HUES64 (cell line): ENCODE measurements around the gene ALOXE3.
A peak's percentile ranks its signal among the peaks of the same experiment; 100 is the strongest.

Source experiments
- H3K27ac ChIP-seq: 2 replicates; pipeline ENCODE4 v1.7.0; 2013; ENCODE audit warnings: low read depth, low read length, inconsistent platforms
- H3K27me3 ChIP-seq: 2 replicates; pipeline ENCODE4 v1.6.1; 2013; ENCODE audit warnings: mild to moderate bottlenecking, low read length; ENCODE audit not compliant: insufficient read depth
- H3K36me3 ChIP-seq: 2 replicates; pipeline ENCODE4 v1.6.1; 2013; ENCODE audit warnings: mild to moderate bottlenecking, low read length; ENCODE audit not compliant: insufficient read depth
- H3K4me1 ChIP-seq: 2 replicates; pipeline ENCODE4 v1.6.1; 2013; ENCODE audit warnings: mild to moderate bottlenecking, low read length, moderate library complexity; ENCODE audit not compliant: insufficient read depth
- H3K4me3 ChIP-seq: 2 replicates; pipeline ENCODE4 v1.5.1; 2013; ENCODE audit warnings: mild to moderate bottlenecking, low read length, moderate library complexity
- H3K9ac ChIP-seq: 2 replicates; pipeline ENCODE4 v1.6.1; 2013; ENCODE audit warnings: mild to moderate bottlenecking, low read depth, low read length
- H3K9me3 ChIP-seq: 2 replicates; pipeline ENCODE4 v1.6.1; 2013; ENCODE audit warnings: low read depth, low read length; ENCODE audit not compliant: insufficient read depth
- WGBS: fragments of 150-250, 120-280 bp; methylation state at CpG from one replicate; pipeline ENCODE4 v1.1.7; 2013; ENCODE audit warnings: missing lambda C conversion rate; 5-methylcytosine and 5-hydroxymethylcytosine counted together

Gene ALOXE3

DNA sequence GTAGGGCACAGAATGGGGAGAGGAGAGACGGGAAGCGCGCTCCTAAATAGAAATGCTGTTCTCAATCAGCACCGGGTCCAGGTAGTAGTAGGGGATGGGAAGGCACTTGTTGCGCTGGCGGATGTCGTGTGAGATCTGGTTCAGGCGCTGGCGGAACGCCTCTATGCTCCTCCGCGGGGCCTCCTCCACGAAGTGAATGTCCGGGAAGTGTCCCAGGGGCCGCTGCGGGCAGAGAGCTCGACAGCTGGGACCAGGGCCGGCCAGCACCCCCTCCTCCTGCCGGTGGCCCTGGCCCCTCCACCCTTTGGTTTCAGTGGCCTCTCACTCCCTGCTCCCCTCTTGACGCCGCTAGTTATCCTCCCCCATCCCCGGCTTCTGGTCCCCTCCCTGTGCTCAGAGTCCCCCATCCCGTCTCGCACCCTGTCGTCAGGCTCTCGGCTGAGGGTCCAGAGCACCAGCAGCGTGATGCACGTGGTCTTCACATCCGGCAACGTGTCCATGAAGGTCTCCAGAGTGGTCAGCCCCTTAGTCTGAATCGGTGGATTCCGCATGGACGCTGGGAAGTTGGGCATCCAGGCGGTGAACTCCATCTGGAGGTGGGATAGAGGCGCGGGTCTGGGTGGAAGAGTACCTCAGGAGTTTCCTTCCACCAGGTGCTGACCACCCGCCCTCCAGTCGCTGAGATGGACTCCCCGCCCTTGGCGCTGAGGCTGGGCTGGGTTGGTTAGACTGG is 45.4 kb downstream of the ALOXE3 start:
- no peak overlapping the region for H3K9ac ChIP-seq
- H3K27ac ChIP-seq, result no peak overlapping the region
- peaks cover 98% of the 10 kb centered on the region for H3K27me3 ChIP-seq
- H3K4me1 ChIP-seq, result no peaks in the 10 kb centered on the region
- H3K4me3 ChIP-seq, result peak overlapping the region; percentile 48
- no peaks in the 10 kb centered on the region for H3K9me3 ChIP-seq
- 4% methylated on average over 40 of the region's 40 CpGs for WGBS
- H3K36me3 ChIP-seq, result no peaks in the 10 kb centered on the region

DNA sequence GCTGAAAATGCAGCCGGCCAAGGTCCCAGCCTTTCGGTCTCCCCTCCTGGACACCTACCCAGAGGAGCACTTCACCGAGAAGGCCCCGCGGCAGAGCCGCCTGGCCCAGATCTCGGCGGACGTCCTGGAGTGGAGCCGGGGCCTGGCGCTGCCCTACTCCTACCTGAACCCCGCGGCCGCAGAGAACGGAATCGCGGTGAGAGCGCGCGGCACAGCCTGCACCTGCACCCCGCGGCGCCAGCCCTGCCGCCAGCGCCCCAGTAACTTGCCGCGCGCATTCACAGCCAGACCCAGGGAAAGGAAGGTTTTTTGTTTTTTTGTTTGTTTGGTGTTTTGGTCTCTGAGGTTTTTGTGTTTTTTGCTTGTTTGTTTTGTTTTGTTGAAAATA is 46.0 kb downstream of the ALOXE3 start:
- 8% methylated on average over 28 of the region's 28 CpGs for WGBS
- H3K27ac ChIP-seq, result no peak overlapping the region
- H3K27me3 ChIP-seq, result peaks cover 96% of the 10 kb centered on the region
- H3K9me3 ChIP-seq, result no peaks in the 10 kb centered on the region
- H3K9ac ChIP-seq, result no peak overlapping the region
- H3K4me1 ChIP-seq, result no peaks in the 10 kb centered on the region
- peak overlapping the region; percentile 48 for H3K4me3 ChIP-seq
- no peaks in the 10 kb centered on the region for H3K36me3 ChIP-seq

DNA sequence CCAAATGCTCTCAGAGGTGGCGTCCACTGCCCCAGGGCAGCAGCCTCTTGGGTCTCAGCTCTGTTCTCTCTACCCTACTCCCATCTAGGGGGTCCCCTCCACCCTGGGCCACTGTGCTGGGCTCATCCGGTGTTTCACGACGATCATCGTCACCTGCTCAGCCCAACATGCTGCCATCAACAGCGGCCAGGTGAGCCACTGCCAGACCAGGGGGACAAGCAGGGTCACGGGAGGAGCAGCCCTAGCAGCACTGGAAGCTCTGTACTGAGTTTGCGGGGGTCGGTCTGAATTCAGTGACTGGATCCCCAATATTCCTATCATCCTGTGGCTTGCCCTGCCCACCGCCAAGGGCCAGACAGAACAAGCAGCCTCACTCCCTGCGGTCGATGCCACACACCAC is 46.8 kb downstream of the ALOXE3 start:
- no peaks in the 10 kb centered on the region for H3K9me3 ChIP-seq
- H3K36me3 ChIP-seq, result no peaks in the 10 kb centered on the region
- H3K27me3 ChIP-seq, result peaks cover 94% of the 10 kb centered on the region
- no peak overlapping the region for H3K4me3 ChIP-seq
- H3K9ac ChIP-seq, result no peak overlapping the region
- no peak overlapping the region for H3K27ac ChIP-seq
- WGBS, result 82% methylated on average over 12 of the region's 12 CpGs
- H3K4me1 ChIP-seq, result no peaks in the 10 kb centered on the region

DNA sequence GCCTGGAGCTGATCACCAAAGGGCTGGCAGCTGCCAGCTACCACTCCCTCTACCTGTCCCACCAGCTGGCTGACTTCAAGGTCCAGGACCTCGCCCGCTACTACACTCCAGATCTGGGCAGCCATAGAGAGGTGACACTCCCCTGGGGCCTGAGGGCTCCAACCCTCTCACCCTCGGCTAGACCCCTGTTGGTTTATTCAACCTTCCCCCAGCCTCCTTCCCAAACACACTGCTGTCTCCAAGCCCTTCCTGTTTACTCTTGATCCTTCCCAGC is 48.8 kb downstream of the ALOXE3 start:
- Histone ChIP-seq H3K9me3 (no peaks in the 10 kb centered on the region), H3K27me3 (peaks cover 85% of the 10 kb centered on the region), H3K4me3 (no peak overlapping the region), H3K36me3 (no peaks in the 10 kb centered on the region), H3K27ac (no peak overlapping the region), H3K4me1 (0 out of 2 replicates have a peak, but pooled peaks cover under 1% of the 10 kb centered on the region), H3K9ac (no peak overlapping the region)
- 77% methylated on average over 3 of the region's 3 CpGs for WGBS

DNA sequence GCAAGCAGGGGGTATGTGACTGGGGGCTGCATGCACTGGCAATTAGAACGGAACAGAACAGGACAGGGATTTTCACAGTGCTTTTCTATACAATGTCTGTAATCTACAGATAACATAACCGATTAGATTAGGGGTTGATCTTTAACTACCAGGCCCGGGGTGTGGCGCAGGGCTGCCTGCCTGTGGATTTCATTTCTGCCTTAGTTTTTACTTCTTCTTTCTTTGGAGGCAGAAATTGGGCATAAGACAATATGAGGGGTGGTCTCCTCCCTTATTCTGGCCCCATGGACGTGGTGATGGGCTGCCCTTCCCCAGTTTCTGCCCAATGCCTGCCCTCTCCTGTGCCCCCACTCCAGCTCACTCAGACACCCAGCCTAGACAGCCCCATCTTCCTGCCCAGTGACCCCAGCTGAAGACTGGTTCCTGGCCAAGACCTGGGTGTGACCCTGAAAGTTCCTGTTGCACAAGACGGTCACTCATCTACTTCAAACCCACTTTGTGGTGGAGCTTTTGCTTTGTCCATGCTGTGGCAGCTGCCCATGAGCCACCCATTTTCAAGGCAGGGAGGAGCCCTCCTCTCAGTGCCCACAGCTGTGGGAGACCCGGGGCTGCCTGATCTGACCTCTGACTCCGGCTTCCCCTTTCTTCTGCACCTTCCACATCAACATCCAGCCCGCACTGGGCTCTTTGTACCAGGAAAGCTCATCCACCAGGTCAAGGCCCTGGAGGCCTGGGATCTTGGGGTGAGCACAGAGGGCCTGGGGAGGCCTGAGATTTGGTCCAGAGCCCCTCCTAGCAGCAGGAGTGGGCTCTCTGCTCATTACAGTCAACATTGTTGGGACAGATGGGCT is 49.4 kb downstream of the ALOXE3 start:
- WGBS, result 87% methylated on average over 9 of the region's 9 CpGs
- H3K36me3 ChIP-seq, result no peaks in the 10 kb centered on the region
- H3K9me3 ChIP-seq, result no peaks in the 10 kb centered on the region
- H3K27me3 ChIP-seq, result peaks cover 83% of the 10 kb centered on the region
- no peak overlapping the region for H3K9ac ChIP-seq
- peaks cover 4% of the 10 kb centered on the region; the same call in 1 of the 2 replicates for H3K4me1 ChIP-seq
- no peak overlapping the region for H3K4me3 ChIP-seq
- no peak overlapping the region for H3K27ac ChIP-seq

DNA sequence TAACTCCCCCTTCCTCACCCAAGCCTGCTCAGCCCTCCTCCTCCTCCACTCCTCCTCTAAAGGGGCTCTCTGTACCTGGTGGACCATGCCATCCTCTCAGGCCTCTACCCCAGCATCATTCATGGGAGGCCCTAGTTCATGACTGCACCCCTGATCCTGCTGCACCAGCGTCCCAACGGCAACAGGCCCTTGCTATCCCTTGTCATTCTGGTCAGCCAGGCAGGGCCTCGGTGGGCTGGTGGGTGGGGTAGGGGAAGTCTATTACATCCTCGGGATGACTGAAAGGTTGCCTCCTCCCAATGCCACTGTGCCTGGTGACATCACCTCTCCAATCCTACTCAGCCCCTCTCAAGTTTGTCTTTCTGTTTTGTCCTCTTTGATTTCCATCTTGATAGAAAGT is 50.5 kb downstream of the ALOXE3 start:
- no peak overlapping the region for H3K27ac ChIP-seq
- H3K27me3 ChIP-seq, result peaks cover 82% of the 10 kb centered on the region
- no peak overlapping the region for H3K9ac ChIP-seq
- no peaks in the 10 kb centered on the region for H3K36me3 ChIP-seq
- 81% methylated on average over 3 of the region's 4 CpGs for WGBS
- no peaks in the 10 kb centered on the region for H3K9me3 ChIP-seq
- H3K4me1 ChIP-seq, result peaks cover 12% of the 10 kb centered on the region
- H3K4me3 ChIP-seq, result no peak overlapping the region

DNA sequence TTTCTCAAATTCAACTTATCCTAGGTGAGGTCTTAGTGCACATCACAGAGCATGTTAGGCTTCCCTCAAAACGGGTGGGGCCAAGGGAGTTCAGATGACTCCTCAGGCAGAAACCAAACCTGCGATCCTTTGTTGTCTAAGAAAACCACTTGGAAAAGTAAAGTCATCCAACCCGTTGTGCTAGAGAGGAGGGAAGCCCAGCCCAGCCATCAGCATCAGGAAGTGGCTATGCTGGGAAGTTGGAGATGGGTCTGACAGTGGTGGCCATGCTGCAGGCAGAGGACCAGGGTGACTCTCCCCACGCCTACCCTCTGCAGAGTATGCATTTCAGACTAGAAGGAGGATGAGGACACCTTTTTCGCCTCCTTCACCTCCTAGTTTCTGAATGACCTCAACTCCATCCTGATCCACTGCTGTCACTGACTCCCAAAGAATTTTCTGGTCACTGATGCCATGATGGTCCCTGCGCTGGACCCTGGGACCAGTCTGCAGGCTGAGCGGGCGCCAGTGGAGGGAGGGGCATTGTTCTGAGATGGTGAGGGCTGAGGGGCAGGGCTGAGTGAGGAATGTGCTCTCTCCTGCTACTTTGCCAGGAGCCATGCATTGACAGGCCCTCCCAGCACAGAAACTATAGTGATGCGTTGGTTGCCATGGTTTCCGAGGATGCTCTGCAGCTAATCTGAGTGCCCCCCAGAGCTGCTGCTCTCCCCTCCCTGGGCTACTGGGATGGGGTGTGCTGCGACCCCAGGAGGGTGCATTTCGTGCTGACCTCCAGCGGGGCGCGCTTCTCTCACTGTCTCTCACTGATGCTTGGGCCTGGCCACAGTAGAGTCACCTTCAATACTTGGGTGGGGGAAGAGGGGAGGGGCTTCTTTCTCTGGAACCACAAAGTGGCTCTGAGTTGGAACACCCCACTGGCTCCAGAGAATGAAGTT is 51.2 kb downstream of the ALOXE3 start:
- 69% methylated on average over 15 of the region's 15 CpGs for WGBS
- Histone ChIP-seq H3K27me3 (peaks cover 82% of the 10 kb centered on the region), H3K27ac (no peak overlapping the region)

DNA sequence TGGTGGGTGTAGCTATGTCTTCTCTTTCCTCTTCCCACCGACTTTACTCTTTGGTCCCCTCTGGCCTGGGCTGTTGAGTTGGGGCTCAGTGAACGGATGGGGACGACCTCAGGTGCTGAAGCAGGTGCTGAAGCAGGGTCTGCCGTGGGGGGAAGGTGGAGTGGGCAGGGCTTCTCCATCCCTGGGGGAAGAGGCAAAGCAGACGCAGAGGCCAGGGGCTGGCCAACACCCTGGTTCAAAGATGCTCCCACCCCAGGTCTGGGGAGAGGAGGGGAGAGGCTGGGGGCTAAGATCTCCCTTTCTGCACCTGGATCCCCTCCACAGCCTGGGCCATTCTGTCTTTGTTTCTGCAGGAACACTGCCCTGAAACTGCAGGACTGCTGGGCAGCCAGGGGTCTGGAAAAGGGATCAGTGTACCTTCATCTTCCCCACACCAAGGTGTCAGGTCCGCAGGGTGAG is 53.7 kb downstream of the ALOXE3 start:
- no peak overlapping the region for H3K27ac ChIP-seq
- peaks cover 81% of the 10 kb centered on the region for H3K27me3 ChIP-seq
- 55% methylated on average over 5 of the region's 6 CpGs for WGBS
- H3K4me1 ChIP-seq, result peaks cover 35% of the 10 kb centered on the region
- no peak overlapping the region for H3K4me3 ChIP-seq
- H3K36me3 ChIP-seq, result no peaks in the 10 kb centered on the region
- H3K9ac ChIP-seq, result no peak overlapping the region
- H3K9me3 ChIP-seq, result no peaks in the 10 kb centered on the region

More for the DNA sequence above, 51.2 kb downstream of the ALOXE3 start:
- peaks cover 19% of the 10 kb centered on the region for H3K4me1 ChIP-seq
- no peak overlapping the region for H3K9ac ChIP-seq
- H3K9me3 ChIP-seq, result no peaks in the 10 kb centered on the region
- no peaks in the 10 kb centered on the region for H3K36me3 ChIP-seq
- no peak overlapping the region for H3K4me3 ChIP-seq

DNA sequence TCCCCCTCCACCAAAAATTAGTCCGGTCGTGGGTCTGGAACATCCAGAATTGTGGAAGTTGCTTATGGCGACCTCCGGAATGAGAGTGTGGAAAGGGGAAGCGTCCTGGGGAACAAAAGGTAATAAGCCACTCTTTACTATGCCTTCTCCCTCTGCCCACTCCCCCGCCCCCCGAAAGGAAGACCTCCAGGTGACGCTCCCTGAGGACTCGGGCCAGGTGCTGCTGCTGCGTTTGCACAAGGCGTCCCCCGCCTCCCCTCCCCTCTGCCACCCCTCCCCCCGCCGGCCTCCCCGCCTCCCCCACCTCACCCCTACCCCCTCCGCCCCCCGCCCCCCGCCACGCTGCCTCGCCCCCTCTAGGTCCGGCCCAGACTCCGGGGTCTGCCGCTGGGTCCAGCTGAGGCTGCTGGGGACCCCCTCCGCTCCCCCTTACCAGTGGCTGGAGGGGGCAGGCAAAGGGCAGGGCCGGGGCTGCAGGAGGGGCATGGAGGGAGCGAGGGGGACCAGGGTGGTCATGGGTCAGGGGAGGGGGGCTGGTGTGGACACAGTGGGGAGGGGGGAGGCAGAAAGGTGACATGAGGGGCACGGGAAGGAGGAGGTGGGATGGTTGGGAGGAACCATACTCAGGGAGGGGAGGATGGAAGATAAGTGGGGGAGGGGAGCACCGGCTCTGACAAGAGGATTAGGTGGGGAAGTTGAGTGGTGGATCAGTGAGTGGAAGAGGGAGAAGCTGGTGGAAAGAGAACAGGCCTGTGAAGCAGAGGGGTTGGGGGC is 54.4 kb downstream of the ALOXE3 start:
- Histone ChIP-seq H3K4me1 (peaks cover 35% of the 10 kb centered on the region), H3K27ac (no peak overlapping the region), H3K9me3 (no peaks in the 10 kb centered on the region), H3K27me3 (peaks cover 81% of the 10 kb centered on the region), H3K36me3 (no peaks in the 10 kb centered on the region), H3K4me3 (peak overlapping the region; percentile 58), H3K9ac (no peak overlapping the region)
- 3% methylated on average over 8 of the region's 28 CpGs for WGBS

DNA sequence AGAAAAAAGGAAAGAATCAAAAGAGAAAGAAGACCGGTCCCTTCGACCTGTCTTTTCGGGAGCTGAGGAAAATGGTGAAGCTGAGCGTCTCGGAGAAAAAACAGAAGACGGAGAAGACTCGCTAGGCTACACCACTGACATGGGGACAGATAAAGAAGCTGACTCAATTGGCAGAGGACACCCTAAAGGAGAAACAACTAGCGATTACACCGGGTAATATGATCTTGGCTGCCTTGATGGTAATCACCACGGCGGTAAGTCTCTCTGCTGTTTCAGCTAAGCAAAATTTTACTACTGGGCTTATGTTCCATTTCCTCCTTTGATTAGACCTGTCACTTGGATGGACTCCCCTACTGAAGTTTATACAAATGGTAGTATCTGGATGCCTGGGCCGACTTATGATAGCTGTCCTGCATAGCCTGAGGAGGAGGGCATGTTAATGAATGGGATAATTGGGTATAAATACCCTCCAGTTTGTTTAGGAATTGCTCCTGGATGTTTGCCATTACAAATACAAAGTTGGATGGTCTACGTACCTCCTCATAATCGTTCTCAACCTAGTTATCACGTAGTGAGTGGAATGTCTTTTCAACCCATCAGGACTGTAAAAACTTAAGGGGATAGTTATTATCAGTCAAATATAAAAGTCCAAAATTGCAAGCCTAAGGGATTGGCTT is 55.4 kb downstream of the ALOXE3 start:
- H3K27ac ChIP-seq, result no peak overlapping the region
- WGBS, result 3% methylated on average over 12 of the region's 15 CpGs
- H3K4me3 ChIP-seq, result peak overlapping the region; percentile 58
- no peak overlapping the region for H3K9ac ChIP-seq
- peaks cover 35% of the 10 kb centered on the region for H3K4me1 ChIP-seq
- H3K9me3 ChIP-seq, result no peaks in the 10 kb centered on the region
- H3K36me3 ChIP-seq, result no peaks in the 10 kb centered on the region
- peaks cover 79% of the 10 kb centered on the region for H3K27me3 ChIP-seq
